Inflammatory macrophage (primary cell): Measurements from ENCODE around the gene ACTA2.

ENCODE experiments used
- DNase-seq, 2 donors: peaks; one replicate each; pipeline ENCODE4 v3.0.0-alpha.2; 2020 to 2022

ACTA2 gene

GRCh38 chr10:88890681-88891381, 61.7 kb downstream of the ACTA2 start:
- DNase-seq: peak; percentile 43 to 69

- DNase-seq: no peak
These were observed 62.8 kb downstream of the ACTA2 start for GRCh38 chr10:88889559-88890337.

- DNase-seq: peak in 1 of 2 donors; percentile 1
These were observed 63.6 kb downstream of the ACTA2 start for GRCh38 chr10:88888810-88889445.

- DNase-seq: no peak
These were observed 66.0 kb downstream of the ACTA2 start for GRCh38 chr10:88886557-88886956.
